Measurements from ENCODE around the gene COL1A1. TPM values are rescaled to one million over a fixed set of nuclear protein-coding genes. Genes with fewer than 3 reads are reported as not detected.

COL1A1 gene
- polyA plus RNA-seq (ENCODE audit: insufficient read length in 4 of 4), result 1,000 to 10,000 TPM in 1 of 4 donors, 100 to 1,000 TPM in 3; 462 to 7,291 (median 934) TPM

GRCh38 chr17:50201276-50201854, at the start of gene COL1A1:
TSS of gene COL1A1 (minus strand) at chr17:50201631. CDS start at chr17:50201513, 118 bp downstream.
- no peak for DNase-seq (ENCODE audit: low read depth in 4 of 4, low spot score in 3 of 4)

GRCh38 chr17:50248255-50248654, 46.8 kb upstream of the COL1A1 start:
- no peak for DNase-seq (ENCODE audit: low read depth in 4 of 4, low spot score in 3 of 4)

- DNase-seq (ENCODE audit: low read depth in 4 of 4, low spot score in 3 of 4), result no peak
These were observed 43.3 kb upstream of the COL1A1 start for GRCh38 chr17:50244771-50245170.

- DNase-seq (ENCODE audit: low read depth in 4 of 4, low spot score in 3 of 4), result no peak
These were observed 40.0 kb upstream of the COL1A1 start for GRCh38 chr17:50241431-50241830.

- no peak for DNase-seq (ENCODE audit: low read depth in 4 of 4, low spot score in 3 of 4)
These were observed 39.4 kb upstream of the COL1A1 start for GRCh38 chr17:50240851-50241250.

GRCh38 chr17:50239937-50240336, 38.5 kb upstream of the COL1A1 start:
- no peak for DNase-seq (ENCODE audit: low read depth in 4 of 4, low spot score in 3 of 4)

GRCh38 chr17:50238601-50239280, 37.3 kb upstream of the COL1A1 start:
- DNase-seq (ENCODE audit: low read depth in 4 of 4, low spot score in 3 of 4), result no peak

- DNase-seq (ENCODE audit: low read depth in 4 of 4, low spot score in 3 of 4), result no peak
These were observed 36.5 kb upstream of the COL1A1 start for GRCh38 chr17:50237901-50238300.

GRCh38 chr17:50234581-50234980, 33.1 kb upstream of the COL1A1 start:
- no peak for DNase-seq (ENCODE audit: low read depth in 4 of 4, low spot score in 3 of 4)

GRCh38 chr17:50225701-50226240, 24.3 kb upstream of the COL1A1 start:
- no peak for DNase-seq (ENCODE audit: low read depth in 4 of 4, low spot score in 3 of 4)

- no peak for DNase-seq (ENCODE audit: low read depth in 4 of 4, low spot score in 3 of 4)
These were observed 21.5 kb upstream of the COL1A1 start for GRCh38 chr17:50222922-50223321.

GRCh38 chr17:50221864-50222545, 20.6 kb upstream of the COL1A1 start:
- no peak for DNase-seq (ENCODE audit: low read depth in 4 of 4, low spot score in 3 of 4)

- DNase-seq (ENCODE audit: low read depth in 4 of 4, low spot score in 3 of 4), result no peak
These were observed 19.9 kb upstream of the COL1A1 start for GRCh38 chr17:50221266-50221863.

GRCh38 chr17:50220811-50221210, 19.4 kb upstream of the COL1A1 start:
- no peak for DNase-seq (ENCODE audit: low read depth in 4 of 4, low spot score in 3 of 4)

- no peak for DNase-seq (ENCODE audit: low read depth in 4 of 4, low spot score in 3 of 4)
These were observed 18.6 kb upstream of the COL1A1 start for GRCh38 chr17:50219939-50220465.

GRCh38 chr17:50219342-50219741, 17.9 kb upstream of the COL1A1 start:
- DNase-seq (ENCODE audit: low read depth in 4 of 4, low spot score in 3 of 4), result no peak

GRCh38 chr17:50218771-50219315, 17.4 kb upstream of the COL1A1 start:
- no peak for DNase-seq (ENCODE audit: low read depth in 4 of 4, low spot score in 3 of 4)

- DNase-seq (ENCODE audit: low read depth in 4 of 4, low spot score in 3 of 4), result no peak
These were observed 16.8 kb upstream of the COL1A1 start for GRCh38 chr17:50218071-50218759.

- no peak for DNase-seq (ENCODE audit: low read depth in 4 of 4, low spot score in 3 of 4)
These were observed 16.2 kb upstream of the COL1A1 start for GRCh38 chr17:50217591-50217990.

Measured in left renal pelvis (tissue), 4 donors.